AG04450 (cell line): ENCODE measurements around the gene SPAG16. TPM values are rescaled to one million over a fixed set of nuclear protein-coding genes. Genes with fewer than 3 reads are reported as not detected.

Experiments
- CTCF ChIA-PET: fragments of 300-600, 350-600 bp; formaldehyde crosslinking; extraction: SDS; loops from one replicate; lab custom pipeline; 2022; ENCODE audit warnings: antibody characterized with exemption, inconsistent platforms; lab: Charles Lee
- POLR2A ChIA-PET: fragments of 350-600 bp; formaldehyde crosslinking; extraction: SDS; loops from one replicate; lab custom pipeline; 2021; ENCODE audit warnings: antibody characterized with exemption, inconsistent platforms; lab: Yijun Ruan, JAX
- DNase-seq: peaks from one replicate; pipeline ENCODE4 v3.0.0-alpha.2; 2011; ENCODE audit warnings: low read depth, low spot score
- H3K27ac ChIP-seq: one replicate; pipeline ENCODE4 v1.5.1; 2012; ENCODE audit warnings: low read depth, low read length, control low read depth
- H3K27me3 ChIP-seq: one replicate; pipeline ENCODE4 v1.6.0; 2012; ENCODE audit warnings: low read length; ENCODE audit not compliant: control insufficient read depth, insufficient read depth
- H3K4me3 ChIP-seq: 2 replicates; pipeline ENCODE4 v1.5.1; 2011; ENCODE audit warnings: mild to moderate bottlenecking, low read depth, low read length, control low read depth
- H3K9me3 ChIP-seq: 2 replicates; pipeline ENCODE4 v1.5.1; 2012; ENCODE audit warnings: low read length; ENCODE audit not compliant: control insufficient read depth, insufficient read depth
- polyA plus RNA-seq: library from polyadenylated mRNA; depleted of rRNA; stranded (reverse); fragments of >200 nt; gene quantifications from 2 replicates; pipeline ENCODE4 v1.2.3, GENCODE V29; 2011
- TF ChIP-seq, protein P1 (sequence below): IDR thresholded peaks from 2 replicates; pipeline ENCODE4 v1.5.1; 2011; ENCODE audit warnings: low read depth, low read length, control low read depth, inconsistent platforms

Gene SPAG16
- polyA plus RNA-seq, 1 experiment = 28.1 TPM

DNA sequence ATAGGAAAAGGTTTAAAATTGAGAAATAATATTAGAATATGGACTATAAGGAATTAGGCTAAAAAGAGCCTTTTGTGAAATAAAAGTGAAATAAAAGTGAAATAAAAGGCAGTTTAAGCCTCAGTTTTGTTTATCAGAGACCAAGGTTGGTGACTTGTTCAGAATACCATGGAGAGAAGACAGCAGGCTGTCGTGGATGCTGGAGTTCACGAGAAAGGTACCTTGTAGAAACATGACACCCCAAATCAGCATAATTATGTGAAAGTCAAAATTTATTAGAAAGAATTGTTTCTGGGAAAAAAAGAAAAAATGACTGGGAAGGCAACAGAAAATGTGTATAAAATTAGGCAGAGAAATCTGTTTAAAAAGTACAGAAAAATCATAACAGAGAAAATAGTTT is 46.5 kb upstream of the SPAG16 start:
- Histone ChIP-seq H3K27me3 (no peaks in the 10 kb centered on the region), H3K4me3 (no peak overlapping the region), H3K27ac (no peak overlapping the region), H3K9me3 (no peaks in the 10 kb centered on the region)
- POLR2A ChIA-PET = interaction anchor here (0.7 to 1.2 kb wide), 2 partner anchors 49 to 74 kb away, joined by 3 to 4 read pairs; no protein-coding TSS in a partner anchor
- CTCF ChIA-PET = no interaction called here
- TF ChIP-seq, protein P1, sequence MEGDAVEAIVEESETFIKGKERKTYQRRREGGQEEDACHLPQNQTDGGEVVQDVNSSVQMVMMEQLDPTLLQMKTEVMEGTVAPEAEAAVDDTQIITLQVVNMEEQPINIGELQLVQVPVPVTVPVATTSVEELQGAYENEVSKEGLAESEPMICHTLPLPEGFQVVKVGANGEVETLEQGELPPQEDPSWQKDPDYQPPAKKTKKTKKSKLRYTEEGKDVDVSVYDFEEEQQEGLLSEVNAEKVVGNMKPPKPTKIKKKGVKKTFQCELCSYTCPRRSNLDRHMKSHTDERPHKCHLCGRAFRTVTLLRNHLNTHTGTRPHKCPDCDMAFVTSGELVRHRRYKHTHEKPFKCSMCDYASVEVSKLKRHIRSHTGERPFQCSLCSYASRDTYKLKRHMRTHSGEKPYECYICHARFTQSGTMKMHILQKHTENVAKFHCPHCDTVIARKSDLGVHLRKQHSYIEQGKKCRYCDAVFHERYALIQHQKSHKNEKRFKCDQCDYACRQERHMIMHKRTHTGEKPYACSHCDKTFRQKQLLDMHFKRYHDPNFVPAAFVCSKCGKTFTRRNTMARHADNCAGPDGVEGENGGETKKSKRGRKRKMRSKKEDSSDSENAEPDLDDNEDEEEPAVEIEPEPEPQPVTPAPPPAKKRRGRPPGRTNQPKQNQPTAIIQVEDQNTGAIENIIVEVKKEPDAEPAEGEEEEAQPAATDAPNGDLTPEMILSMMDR = no peak
- DNase-seq = no peak

DNA sequence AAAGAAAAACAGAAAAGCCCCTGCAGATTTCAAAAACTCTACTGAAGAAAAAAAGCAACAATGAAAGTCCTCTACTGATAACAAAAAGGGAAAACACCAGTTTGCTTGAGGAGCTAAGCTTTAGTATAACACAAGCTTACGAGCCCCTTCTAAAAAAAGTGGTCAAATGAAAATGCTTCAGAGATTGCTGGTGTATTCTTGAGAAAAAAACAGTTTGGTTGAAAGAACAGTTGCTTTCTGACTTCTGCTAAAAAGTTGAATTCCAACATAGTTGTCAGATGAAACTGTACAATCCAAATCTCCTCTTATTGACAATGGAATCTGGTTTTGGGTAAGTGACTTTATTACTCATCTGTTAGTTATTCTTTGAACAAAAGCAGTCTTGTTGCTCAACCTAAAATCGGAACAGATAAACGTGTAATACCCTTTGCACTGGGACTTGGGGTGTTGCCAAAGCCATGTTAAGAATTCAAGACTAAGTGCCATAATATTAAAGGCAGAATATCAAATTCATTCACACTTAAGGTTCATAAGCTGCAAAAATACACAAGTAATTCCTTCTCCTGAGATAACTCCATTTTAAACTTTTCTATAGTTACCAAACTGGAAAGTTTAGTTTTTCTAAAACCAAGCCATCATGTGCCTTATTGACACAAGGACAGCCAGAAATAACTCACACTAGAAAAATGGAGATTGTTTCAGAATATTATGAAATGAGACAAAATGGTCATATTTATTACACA is 45.3 kb upstream of the SPAG16 start:
- CTCF ChIA-PET = no interaction called here
- Histone ChIP-seq H3K27me3 (no peaks in the 10 kb centered on the region), H3K27ac (no peak overlapping the region), H3K9me3 (no peaks in the 10 kb centered on the region), H3K4me3 (peak overlapping the region; percentile 35)
- POLR2A ChIA-PET = interaction anchor here (0.7 kb wide), 2 partner anchors 75 to 77 kb away, joined by 3 to 4 read pairs; no protein-coding TSS in a partner anchor
- DNase-seq = peak; percentile 72
- TF ChIP-seq, protein P1 = no peak

DNA sequence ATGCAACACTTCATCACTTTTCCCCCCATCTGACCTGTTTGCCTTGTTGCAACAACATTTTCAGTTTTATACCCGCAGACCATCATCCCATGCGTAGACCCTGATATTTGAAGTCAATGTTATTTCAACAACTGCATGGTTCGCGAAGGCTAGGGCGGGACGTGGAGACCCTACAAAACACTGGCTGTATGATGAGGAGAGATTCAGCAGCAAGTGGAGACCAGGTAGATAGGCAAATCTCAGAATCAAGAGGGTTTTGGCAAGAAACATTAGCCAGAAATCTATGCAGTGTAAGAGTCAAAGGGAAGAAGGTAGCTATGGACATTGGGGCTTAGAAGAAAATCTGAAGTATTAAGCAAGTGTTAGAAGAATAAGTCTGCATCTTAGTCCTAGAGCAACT is 42.4 kb upstream of the SPAG16 start:
- no peak overlapping the region for H3K27ac ChIP-seq
- no peaks in the 10 kb centered on the region for H3K9me3 ChIP-seq
- ChIA-PET CTCF (interaction anchor here (0.9 to 2.7 kb wide), 2 partner anchors 10 to 555 kb away, joined by 4 to 8 read pairs; no protein-coding TSS in a partner anchor), POLR2A (no interaction called here)
- TF ChIP-seq, protein P1 = no peak
- DNase-seq = no peak
- no peak overlapping the region for H3K4me3 ChIP-seq
- no peaks in the 10 kb centered on the region for H3K27me3 ChIP-seq

DNA sequence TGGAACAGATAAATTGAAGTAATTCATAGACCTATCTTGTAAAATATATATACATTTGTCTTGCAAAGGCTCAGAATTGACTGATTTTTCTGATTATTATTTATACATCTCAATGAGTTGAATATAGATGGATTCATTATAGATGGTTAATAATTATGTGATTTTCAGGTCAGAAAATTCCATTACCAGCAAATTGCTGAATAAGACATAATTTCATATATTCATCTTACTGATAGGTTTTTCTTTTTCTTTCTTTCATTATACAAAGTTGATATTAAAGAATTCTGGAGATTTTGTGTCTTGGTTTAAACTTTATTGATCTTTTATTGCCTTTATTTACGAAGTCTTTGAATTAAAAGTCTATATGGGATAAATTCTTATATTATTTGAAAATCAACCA is 41.6 kb upstream of the SPAG16 start:
- CTCF ChIA-PET = interaction anchor here (0.9 to 2.7 kb wide), 2 partner anchors 9 to 556 kb away, joined by 4 to 8 read pairs; no protein-coding TSS in a partner anchor
- POLR2A ChIA-PET = no interaction called here

More for the DNA sequence above, 41.6 kb upstream of the SPAG16 start:
- no peak overlapping the region for H3K4me3 ChIP-seq
- no peaks in the 10 kb centered on the region for H3K9me3 ChIP-seq
- no peaks in the 10 kb centered on the region for H3K27me3 ChIP-seq
- no peak overlapping the region for H3K27ac ChIP-seq
- DNase-seq = no peak
- TF ChIP-seq, protein P1 = no peak
